Measurements from ENCODE around the gene PBLD. TPM values are rescaled to one million over a fixed set of nuclear protein-coding genes. Genes with fewer than 3 reads are reported as not detected.

The PBLD gene
- total RNA-seq, 1 donor from 2014 or later: 2.6 TPM

DNA sequence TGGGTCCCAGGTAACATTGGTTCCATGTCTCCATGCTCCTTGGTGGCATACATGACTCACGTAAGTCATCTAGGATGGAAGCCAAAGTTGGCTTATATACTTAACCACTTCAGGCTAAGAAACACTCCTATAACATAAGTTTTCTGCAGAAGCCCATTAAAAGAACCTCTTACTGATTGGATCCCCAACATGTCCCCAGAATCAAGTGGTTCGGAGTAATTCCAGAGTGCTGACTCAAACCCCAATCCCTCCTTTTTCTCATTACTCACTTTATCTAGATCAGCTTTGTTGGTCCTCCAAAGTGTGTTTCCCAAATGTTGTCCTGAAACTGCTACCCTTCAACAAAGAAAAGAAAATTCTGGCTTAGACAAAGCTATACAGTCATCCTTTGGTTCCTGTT is 90.7 kb downstream of the PBLD start:
- intact Hi-C loops (cut with DNase I): no loop called here
- no peak overlapping the region for H3K4me3 ChIP-seq
- DNase-seq: no peak
- no peak overlapping the region for H3K27ac ChIP-seq
- H3K27me3 ChIP-seq (ENCODE audit: low read depth): no peaks in the 10 kb centered on the region
- H3K36me3 ChIP-seq: no peaks in the 10 kb centered on the region
- no peak for ATAC-seq
- no peaks in the 10 kb centered on the region for H3K4me1 ChIP-seq
- H3K9me3 ChIP-seq: no peaks in the 10 kb centered on the region
- TF ChIP-seq CTCF (IDR thresholded peaks at IDR 0.05): no peak

DNA sequence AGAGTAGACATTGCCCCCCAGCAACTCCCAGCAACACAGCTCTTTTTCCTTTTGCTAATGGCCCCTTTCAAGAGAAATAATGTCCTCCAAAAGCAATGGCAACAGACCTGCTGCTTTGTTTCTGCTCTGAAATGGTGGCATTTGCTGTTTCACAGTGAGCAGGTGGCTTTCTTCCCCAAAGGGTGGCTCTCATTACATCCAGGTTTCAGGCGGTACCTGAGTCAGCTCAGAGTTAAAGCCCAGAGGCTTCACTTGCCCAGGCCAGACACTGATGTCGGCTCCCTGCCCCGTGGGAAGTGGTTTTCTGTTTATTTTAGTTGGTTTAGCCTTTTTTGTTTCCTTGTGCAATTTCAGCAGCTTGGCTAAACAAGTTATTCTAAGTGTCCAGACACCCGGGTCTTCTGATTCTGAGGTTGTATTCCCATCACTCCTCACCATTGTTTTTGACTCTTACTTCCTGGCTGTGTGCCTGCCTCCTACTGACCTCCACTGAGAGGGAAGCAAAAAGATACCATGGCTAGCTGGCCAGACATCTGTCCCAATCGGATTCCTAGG is 93.1 kb downstream of the PBLD start:
- no peaks in the 10 kb centered on the region for H3K9me3 ChIP-seq
- H3K4me1 ChIP-seq: no peaks in the 10 kb centered on the region
- intact Hi-C loops (cut with DNase I): no loop called here
- no peaks in the 10 kb centered on the region for H3K27me3 ChIP-seq (ENCODE audit: low read depth)
- TF ChIP-seq CTCF (IDR thresholded peaks at IDR 0.05): no peak
- H3K27ac ChIP-seq: no peak overlapping the region
- DNase-seq (no peak), ATAC-seq (no peak)
- H3K36me3 ChIP-seq: no peaks in the 10 kb centered on the region
- H3K4me3 ChIP-seq: no peak overlapping the region

DNA sequence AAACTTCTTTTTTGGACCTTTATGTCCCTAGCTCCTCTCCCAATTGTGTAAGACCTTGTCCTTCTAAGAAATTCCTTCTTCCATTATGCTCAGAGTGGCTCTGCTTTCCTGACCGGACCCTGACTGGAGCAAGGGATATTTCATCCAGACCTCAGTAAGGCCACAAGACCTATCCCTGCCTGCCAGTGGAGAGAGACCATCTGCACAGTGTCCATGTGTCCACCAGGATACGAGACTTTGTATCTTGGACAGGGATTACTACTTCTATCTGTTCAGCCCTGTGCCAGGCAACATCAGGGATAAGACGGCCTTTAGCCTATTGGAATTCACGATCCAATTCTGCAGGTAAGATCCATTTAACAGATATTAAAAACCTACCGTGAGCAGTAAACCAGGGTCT is 93.7 kb downstream of the PBLD start:
- no peaks in the 10 kb centered on the region for H3K27me3 ChIP-seq (ENCODE audit: low read depth)
- DNase-seq (no peak), ATAC-seq (no peak)
- H3K36me3 ChIP-seq: no peaks in the 10 kb centered on the region
- H3K4me1 ChIP-seq: no peaks in the 10 kb centered on the region
- no peak overlapping the region for H3K27ac ChIP-seq
- H3K4me3 ChIP-seq: no peak overlapping the region
- intact Hi-C loops (cut with DNase I): no loop called here
- no peaks in the 10 kb centered on the region for H3K9me3 ChIP-seq
- TF ChIP-seq CTCF (IDR thresholded peaks at IDR 0.05): no peak

- intact Hi-C loops (cut with DNase I): no loop called here
- no peak for TF ChIP-seq CTCF (IDR thresholded peaks at IDR 0.05)
- no peaks in the 10 kb centered on the region for H3K27me3 ChIP-seq (ENCODE audit: low read depth)
- H3K9me3 ChIP-seq: no peaks in the 10 kb centered on the region
- DNase-seq (no peak), ATAC-seq (no peak)
- H3K36me3 ChIP-seq: no peaks in the 10 kb centered on the region
- H3K27ac ChIP-seq: no peak overlapping the region
- no peaks in the 10 kb centered on the region for H3K4me1 ChIP-seq
- no peak overlapping the region for H3K4me3 ChIP-seq
Observed at GRCh38 chr10:68238371-68238770, 94.4 kb downstream of the PBLD start.

GRCh38 chr10:68237173-68237572 is 95.6 kb downstream of the PBLD start:
- H3K4me1 ChIP-seq: no peaks in the 10 kb centered on the region
- no peak for TF ChIP-seq CTCF (IDR thresholded peaks at IDR 0.05)
- H3K4me3 ChIP-seq: no peak overlapping the region
- intact Hi-C loops (cut with DNase I): no loop called here
- no peak for DNase-seq
- ATAC-seq: no peak
- H3K36me3 ChIP-seq: no peaks in the 10 kb centered on the region
- no peaks in the 10 kb centered on the region for H3K9me3 ChIP-seq
- H3K27ac ChIP-seq: no peak overlapping the region
- no peaks in the 10 kb centered on the region for H3K27me3 ChIP-seq (ENCODE audit: low read depth)

- TF ChIP-seq CTCF (IDR thresholded peaks at IDR 0.05): no peak
- Histone ChIP-seq H3K9me3 (no peaks in the 10 kb centered on the region), H3K4me1 (peaks cover 9% of the 10 kb centered on the region), H3K4me3 (no peak overlapping the region), H3K36me3 (no peaks in the 10 kb centered on the region), H3K27ac (no peak overlapping the region), H3K27me3 (ENCODE audit: low read depth) (no peaks in the 10 kb centered on the region)
- intact Hi-C loops (cut with DNase I): no loop called here
- ATAC-seq: no peak
- DNase-seq: no peak
Observed at GRCh38 chr10:68235581-68235980, 97.1 kb downstream of the PBLD start.

Measured in lower lobe of right lung (tissue), 2 donors.